HG02610 (cell line): ENCODE data around the gene ZBTB7C.

ENCODE experiments used
- ATAC-seq: cut with Tn5 transposase; IDR thresholded peaks from one replicate; pipeline ENCODE4 v1.9.1; 2021; ENCODE audit warnings: mild to moderate bottlenecking, moderate library complexity; ENCODE audit not compliant: unreplicated experiment

Gene ZBTB7C

DNA sequence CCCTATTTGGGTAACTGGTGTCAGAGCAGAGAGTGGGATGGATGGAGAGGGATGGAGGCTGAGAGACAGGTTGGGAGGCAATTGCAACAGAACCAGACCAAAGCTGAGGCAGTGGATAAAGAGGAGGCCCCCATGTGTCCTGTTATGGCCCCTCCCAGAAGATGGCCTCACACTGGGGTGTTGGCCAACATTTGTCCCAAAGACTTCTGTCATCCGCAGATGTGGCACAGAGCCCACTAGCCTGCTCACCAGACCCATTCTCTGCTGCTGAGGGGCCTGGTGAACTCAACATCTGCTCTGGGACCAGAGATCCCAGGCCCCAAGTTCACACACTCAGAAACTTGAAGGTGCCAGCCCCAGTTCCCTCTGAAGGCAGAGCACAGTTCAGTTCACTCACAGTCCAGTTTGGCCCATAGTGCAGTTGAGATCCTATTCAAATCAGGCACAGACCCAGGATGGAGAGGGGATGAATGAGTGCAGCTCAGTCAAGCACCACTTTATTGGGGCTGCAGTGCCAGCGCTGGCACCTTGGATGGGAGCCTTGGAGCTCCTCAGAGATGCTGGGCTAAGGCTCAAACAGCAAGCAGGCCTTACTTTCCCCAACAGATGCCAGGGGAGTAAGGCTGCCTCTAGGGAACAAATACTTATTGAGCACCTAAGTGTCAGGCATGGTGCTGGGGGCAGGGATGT is 189.2 kb downstream of the ZBTB7C start:
- no peak for ATAC-seq

DNA sequence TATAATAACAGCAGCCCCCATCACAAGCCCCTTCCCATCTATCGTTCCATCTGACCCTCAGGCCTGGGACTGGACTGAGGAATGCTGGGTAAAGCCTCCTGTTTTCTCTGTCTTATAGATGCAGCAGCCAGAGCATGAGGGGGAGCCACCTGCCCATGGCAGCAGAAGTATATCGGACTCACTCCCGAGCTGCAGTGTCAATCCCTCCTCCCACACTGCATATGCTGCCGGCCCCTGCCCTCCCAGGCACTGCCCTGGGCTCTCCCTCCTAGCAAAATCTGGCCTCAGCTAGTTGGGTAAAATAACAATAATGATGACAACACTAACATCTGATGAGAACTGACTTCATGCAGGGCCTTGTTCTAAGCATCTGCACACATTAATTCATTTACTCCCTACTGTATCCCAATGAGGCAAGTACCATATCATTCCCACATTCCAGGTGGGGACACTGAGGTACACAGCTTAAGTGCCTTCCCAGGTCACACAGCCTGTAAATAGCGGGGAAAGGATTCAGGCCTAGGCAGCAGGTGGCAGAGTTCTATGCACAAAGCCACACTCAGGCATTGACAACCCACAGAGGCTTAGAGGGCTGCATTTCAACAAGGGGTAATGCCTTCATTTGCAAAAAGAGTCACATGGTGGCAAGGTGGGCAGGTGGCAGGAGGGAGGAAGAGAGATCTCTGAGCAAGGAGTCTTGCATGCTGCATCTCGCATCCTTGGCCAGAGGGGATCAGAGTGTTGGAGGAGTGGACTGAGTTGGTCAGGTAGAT is 190.0 kb downstream of the ZBTB7C start:
- ATAC-seq = no peak

DNA sequence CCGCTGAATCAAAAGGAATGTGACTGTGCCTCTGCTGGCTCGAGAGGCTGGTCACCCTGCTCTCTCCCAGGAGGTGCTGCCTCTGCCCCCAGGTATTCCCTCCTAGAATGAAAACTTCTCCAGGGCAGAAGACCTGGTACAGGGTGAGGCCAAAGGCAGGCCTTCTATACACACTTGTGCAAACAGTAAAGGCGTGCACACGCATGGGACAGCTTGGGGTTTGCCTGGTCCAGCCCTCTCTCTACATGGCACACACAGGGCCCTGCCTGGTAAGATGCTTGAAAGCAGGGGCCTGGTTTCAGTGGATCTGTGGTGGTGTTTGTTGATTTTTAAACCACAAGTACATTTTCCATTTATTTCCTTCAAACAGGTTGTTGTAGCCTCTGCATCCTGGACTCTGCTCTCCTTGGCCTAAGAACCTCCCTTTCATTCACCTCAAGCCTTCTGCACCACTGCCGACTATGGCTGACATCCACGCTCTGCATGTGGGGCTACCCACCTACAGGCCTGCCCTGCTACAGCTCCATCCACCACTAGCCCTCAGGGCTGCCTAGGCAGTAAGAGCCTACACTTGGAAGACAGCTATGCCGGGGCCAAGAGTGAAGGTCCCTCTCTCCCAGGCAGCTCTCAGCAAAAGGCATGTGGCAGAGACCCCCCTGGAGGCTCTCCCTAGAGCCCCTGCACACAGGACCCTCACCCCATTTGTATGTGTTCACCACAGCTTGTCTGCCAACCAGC is 190.7 kb downstream of the ZBTB7C start:
- no peak for ATAC-seq

DNA sequence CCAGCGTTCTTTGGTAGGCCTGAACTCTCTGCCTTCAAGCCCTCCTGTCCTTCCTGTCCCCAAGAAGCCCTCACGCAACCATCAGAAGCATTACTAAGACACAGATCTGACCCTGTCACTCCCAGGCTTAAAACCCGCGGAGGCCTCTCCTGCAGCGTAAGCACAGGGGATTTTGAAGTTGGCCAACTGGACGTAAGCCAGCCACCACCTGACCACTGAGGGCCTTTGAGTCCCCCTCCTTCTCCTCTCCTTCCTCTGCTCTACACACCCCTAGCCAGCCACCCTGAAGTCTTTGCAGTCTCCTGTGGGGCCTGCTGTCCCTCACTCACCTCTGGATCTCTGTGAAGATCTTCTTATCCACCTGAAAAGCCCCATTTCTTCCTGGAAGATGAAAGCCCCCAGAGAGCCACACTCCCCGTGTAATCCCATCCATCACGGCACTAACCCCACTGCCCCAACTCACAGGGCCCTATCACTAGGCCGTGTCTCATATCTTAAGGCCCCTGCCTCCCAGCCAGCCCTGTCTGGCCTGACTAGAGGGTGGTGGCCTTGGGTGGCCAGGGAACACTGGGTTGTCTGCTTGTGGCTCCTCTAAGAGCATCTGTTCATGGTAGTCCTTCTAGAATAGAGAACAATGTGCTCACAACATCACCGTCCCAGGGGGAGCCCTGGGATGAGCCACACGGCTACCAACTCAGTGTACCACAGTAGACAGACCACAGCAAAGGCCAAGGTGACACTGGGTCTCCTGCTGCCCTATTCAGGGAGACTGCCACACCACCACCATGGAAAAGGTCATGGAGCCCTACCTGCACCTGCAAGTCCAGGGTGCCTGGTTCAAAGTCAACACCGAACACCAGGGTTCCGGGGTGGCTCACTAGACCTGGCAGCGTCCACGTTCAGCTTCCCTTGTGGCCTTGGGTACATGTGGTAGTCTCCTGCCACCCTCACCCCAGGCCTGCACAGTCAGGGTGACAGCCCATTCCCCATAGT is 191.6 kb downstream of the ZBTB7C start:
- ATAC-seq = no peak

DNA sequence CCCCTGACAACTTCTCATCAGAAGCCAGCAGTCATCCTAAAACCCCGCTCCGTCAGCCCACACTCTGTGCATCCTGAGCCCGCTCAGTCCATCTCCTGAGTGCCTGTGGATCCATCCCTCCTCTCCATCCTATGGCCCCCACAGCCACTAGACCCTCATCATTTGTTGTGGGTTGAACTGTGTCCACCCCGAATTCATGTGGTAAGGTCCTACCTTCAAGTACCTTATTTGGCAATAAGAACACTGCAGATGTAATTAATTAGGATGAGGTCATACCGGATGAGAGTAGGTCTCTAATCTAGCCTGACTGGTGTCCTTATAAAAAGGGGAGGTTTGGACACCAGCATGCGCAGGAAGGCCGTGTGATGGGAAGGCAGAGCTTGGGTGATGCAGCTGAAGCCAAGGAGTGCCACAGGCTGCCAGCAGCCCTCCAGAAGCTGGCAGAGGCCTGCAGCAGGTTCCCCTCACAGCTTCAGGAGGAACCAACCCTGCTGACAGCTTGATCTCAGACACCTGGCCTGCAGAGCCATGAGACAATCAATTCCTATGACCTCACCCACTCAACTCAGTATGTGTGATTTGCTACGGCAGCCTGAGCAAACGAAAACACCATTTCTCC is 192.4 kb downstream of the ZBTB7C start:
- ATAC-seq = no peak

DNA sequence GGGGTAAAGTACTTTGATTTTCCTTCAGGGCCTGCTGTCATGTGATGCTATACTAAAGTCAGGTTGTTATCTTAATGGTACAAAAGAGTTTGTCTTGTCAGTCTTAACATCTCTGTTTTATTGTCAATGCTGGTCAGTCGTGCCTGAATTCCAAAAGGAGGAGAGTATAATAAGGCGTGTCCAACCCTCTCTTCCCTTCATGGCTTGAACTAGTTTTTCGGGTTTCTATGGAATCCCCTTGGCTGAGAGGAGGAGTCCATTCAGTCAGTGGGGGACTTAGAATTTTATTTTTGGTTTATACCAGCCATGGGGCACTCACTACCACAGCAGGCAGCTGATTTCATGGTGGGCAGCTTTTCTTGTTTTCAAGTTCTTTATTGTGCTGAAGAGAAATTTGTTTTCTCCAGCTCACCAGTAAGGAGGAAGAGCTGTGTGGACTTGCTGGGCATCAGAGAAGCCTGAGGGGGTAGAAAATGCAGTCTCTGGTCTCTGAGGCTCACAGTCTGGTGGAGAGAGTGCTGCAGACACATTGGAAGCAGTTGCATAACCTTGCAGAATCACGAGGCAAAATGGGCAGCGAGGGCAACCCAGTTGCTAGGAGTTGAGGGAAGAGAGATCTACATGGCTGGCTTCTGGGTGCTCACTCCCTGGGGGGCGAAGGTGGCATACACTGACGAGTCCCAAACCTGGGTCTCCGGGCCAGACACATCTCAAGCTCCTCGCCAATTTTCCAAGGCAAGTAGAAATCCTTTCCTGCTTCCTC is 193.1 kb downstream of the ZBTB7C start:
- no peak for ATAC-seq

DNA sequence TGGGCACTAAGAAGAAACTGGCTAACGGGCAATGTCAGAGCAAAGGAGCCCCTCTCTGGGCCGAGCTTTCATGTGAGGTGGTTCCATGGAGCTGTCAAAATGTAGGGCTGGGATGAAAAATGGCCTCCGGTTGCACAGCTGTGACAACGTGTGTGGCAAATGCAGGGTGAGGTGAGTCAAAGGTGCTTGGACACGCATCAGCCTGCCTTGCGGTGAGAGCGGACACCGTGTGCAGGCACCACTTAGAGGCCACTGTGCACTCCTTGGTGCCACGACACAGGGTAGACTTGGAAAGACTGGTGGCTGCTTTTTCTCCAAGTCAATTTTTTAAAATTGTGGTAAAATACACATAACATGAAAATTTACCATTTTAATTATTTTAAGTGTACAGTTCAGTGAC is 195.4 kb downstream of the ZBTB7C start:
- ATAC-seq = no peak

DNA sequence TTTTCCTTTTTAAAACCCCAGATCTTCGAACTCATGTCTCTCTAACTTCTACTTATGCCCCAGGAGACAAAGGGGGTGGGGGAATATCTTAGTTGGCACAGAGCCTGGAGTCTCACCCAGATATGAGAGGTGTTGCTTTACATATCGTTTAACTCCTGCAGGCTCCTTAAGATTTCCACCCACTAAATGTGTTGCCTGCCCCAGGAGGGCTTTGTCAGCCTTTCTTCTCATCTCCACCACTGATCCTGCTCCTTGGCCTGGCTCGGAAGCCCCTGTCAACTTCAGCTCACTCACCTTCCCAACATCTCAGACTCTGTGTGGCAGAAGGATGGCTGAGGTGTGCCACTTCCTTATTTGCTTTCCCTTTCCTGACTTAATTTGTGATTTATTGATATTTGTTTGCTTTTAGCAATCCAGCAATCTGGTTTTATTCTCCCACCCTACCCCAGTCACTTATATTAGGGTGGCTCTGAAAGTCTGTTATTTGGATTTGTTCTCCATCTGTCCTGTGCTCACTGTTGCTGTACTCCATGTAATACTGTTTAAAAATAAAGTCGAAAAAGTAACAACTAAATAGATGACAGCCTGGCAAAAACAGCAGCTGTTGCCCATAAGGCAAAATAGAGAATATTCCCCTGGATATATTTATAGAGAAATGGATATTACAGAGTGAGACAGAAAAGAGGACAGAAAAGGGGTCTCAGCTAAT is 200.6 kb downstream of the ZBTB7C start:
- ATAC-seq = no peak

DNA sequence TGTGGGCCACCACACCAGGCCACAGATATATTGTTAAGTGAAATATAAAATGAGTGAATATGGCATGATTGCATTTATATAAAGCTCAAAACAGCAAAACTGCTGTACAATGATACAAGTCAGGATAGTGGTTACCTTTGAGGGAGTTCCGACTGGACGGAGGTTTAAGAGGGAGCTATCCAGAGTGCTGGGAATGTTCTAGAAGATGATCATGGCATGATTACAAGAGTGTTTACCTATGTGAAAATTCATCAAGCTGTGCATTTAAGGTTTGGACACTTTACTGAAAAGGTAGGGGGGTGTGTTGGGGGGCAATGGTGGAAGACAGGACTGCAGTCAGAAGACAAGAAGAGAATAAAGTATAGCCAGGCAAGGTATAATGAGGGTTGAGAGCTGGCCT is 201.4 kb downstream of the ZBTB7C start:
- no peak for ATAC-seq

DNA sequence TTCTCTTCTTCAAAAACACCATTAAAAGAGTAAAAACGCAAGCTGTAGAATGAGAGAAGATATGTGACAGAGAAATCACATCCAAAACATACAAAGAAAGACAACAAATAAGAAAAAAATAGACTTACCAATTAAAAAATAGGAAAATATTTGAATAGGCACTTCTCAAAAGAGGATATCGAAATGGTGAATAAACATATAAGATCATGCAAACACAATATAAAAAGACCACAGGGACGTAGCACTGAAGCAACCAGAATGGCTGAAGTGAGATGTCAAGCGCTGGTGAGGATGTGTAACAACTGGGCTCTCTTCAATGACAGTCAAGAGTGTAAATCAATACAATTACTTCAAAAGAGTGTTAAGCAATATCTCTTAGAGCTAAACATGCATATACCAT is 202.3 kb downstream of the ZBTB7C start:
- no peak for ATAC-seq

DNA sequence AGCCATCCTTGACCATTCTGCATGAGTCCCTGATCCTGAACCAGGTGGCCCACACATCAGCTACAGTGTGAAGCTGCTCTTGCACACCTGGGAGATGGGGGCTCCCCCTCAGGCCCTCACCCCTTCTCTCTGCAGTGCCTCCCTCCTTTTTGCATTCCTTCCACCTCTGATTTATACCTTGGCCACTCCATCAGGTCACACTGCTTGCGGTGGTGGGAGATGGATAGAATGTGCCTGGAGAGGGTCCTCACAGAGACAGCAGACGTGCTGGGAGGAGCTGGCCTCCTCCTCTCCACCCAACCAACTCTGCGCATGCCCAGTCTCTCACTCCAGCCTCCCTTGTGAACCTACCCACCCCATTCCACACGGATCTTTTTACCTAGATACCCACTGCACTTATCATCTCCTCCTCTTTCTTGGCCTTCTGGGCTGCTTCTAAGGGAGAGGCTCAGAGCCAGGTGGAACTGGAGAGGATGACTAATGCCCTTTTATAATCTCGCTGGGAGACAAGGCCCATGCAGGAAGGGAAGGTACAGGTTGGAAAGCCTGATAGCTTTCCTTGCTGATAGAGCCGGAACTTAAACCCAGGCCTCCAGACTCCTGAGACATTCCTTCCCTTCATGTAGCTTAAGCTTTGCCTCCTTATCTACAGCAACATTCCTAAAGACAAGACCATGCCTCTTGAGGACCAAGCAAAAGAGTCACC is 205.1 kb downstream of the ZBTB7C start:
- ATAC-seq = no peak

DNA sequence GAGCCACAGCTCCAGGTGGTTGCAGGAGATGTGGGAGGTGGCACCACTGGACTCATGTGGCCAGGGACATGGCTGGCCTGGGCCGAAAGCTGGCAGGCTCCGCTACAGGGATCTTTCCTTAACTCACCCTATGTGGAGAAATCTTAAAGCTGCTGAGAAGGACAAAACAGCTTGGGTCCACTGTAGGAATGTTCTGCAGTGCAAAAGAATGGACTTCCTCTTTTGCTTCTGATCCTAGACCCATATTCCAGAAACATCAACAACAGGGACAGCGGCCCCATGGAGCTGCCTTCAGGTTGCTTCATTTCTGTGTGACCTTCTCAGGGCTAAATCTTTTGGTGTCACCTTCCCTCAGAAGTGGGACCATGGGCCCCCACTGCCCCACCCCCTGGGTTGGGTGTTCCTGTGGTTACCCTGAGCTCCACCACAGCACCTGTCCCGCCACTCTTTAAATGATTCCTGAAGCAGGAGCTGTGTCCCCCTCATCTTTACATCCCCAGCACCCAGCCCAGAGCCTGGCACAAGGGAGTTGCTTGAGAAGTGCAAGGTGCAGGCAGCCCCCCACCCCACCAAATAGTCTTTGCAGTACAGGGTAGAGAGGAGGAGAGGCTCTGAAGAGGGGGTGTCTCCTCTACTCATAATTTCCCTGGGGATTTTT is 205.8 kb downstream of the ZBTB7C start:
- ATAC-seq = no peak

DNA sequence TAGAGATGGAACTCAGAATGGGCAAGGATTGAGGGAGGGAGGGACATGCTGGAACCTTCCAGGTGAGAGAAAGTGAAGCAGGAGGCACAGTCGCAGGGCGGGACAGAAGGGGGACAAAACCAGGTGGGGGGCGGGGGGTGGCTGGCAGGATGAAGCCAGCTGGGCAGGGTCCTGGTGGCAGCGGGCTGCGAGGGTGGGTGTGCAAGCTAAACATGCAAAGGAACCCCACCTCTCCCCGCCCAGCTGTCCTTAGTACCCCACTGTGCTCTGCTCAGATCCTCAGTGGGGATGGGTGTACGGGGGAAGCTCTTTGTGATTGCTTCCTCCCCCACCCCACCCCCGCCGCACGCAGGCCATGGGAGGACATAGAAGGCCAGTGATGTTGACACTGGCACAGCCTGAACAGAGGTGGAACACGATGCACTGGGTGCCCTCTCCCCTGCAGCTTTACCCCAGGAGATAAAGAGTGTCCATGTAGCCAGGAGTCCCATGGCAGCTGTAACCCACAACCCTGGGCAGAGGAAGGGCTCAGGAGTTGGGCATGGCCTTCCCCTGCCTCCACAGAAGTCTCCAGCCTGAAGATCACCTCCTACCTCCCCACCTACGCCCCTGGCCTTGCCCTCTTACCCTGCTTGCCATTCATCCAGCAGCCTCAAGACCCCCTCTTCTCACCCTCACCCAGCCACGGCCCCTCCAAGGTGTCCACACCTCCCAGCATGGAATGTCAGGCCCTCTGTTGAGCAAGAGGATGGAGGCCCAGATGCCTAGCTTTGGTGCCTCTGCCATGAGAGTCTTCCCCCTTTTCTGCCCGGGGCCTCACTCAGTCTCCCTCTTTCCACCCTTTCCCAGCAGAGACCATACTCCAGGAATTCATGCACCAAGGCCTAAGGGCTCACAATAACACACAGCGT is 206.6 kb downstream of the ZBTB7C start:
- ATAC-seq = no peak

DNA sequence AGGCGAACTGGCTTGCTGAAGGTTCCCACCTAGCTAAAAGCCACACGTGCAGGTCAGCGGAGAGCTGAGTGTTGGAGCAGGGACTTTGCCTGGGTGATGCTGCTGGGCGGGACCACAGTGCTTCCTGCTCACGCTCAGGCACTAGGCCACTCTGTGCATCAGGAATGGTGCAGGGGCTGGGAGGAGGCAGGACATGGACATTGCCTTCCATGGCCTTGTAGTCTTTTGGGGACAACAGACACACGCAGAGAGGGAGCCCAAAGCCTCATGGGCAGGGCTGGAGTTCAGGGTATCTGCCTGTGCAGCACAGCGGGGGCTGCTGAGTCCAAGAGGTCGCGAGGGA is 207.2 kb downstream of the ZBTB7C start:
- no peak for ATAC-seq

DNA sequence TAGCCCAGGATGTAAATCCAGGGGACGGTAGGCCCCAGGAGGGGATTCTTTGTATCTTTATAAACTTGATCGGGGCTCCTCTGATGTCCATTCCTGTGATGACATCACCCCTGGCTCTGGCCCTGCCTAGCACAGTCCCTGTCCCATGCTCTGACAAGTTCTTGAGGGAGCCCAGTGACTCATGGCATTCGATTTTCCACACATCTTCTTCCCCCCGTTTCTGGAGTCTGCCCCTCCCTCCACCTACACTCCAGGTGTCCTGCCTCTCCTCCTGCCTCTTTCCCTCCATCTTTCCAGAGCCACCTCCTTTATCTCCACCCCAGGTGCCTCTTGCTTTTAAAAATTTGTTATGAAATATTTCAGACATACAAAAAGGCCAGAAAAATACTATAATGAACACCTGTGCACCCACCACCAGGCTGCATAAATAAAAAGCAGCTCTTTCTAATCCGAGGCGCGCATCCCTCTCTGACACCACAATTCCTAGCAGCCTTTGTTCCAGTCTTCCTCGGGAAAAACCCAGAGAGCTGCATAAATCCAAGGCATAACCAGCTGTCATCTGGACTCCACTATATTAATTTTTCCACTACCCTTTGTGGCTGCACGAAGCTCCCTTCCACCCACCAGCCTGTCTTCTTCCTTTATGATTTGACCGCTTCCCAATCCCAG is 207.7 kb downstream of the ZBTB7C start:
- no peak for ATAC-seq

DNA sequence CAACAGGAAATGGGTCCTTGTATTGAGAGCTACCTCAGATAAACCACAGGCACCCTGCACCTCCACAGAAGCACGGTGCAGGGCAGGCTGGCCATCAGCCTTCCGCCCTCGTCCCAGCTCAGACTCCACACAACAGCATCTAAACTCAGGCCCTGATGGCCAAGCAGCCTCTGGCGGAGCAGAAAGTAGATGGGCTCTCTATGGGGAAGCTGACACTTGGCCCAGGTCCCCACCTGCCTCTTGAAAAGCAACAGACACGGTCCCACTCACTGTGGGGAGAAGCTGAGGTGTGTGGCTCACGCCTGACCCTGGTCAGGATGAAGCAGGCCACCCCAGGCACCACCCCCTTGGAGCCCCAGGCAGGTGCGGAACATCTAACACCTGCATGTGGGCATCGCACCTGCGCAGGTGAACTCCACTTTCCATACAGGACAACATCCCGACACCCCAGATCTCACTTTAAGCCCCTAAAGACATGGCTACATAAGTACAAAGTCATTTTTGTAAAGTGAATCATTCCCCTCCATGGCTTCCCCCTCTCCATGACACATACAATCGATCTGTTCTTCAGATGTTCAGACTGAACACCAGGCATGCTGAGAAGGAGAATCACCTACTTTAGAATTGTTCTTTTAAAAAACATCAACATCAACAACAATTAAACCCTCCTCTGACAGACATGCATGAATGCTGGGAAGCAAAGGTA is 208.4 kb downstream of the ZBTB7C start:
- ATAC-seq = no peak
